ENCODE results near the gene VOPP1.

Gene VOPP1

DNA sequence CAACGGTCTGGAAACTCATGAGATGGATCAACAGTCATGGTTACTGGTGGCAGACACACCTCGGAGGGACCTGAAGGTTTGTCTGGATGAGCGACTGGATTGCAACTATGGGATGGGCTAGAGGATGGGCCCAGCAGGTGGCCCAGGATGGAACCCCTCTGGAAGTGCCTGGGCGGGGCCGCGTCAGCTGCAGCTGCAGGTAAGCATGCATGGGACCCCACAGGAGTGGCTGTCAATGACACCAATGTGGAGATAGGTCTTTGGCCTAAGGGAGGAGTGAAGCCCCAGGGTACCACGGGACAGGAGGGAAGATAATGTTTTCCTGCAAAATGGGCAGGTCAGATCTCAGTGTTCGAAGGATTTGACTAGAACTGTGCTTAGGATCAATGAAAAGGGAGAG lies 103.8 kb downstream of the VOPP1 start:
- DNase-seq (ENCODE audit: low read depth in 2 of 2) = no peak

- no peak for DNase-seq (ENCODE audit: low read depth in 2 of 2)
Measured at GRCh38 chr7:55467047-55467593, 105.2 kb downstream of the VOPP1 start.

DNA sequence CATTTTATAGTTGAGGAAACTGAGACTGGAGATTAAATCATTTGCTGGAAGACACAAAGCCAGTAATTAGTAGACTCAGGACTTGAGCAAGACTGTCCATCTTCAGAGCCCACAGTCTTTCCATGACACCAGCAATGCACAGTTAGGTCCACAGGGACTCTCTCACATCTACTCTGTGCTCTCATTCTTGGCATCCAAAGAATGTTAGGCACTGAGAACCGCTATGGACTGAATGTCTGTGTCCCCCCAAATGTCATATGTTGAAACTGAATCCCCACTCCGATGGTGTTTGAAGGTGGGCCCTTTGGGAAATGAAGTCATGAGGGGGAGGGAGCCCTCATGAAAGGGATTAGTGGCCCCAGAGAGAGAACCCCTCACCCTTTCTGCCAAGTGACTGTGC lies 106.6 kb downstream of the VOPP1 start:
- DNase-seq (ENCODE audit: low read depth in 2 of 2) = no peak

- DNase-seq (ENCODE audit: low read depth in 2 of 2) = no peak
Measured at GRCh38 chr7:55464422-55464821, 107.9 kb downstream of the VOPP1 start.

DNA sequence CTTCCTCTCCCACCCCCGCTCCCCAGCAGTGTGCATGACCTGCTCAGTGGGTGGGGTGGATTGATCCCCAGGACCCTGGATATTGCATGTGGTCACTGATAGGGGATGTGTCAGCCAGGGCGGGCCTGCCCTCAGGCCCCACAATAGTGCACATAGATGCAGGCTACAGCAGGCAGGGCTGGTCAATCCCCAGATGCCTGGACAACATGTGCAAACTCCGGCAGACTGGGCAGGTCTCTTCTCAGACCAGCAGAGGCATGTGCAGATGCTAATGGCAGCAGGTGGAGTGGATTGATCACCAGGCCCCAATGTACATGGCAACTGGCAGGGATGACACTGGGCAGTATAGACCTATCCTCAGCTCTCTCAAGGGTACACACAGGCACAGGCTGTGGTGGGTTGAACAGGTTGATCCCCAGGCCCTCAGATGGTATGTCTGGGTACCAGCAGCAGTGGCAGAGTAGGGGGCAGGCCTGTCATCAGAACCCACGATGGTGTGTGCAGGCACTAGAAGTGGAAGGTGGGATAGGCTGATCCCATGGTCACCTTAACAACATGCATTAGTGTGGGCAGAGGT lies 108.5 kb downstream of the VOPP1 start:
- DNase-seq (ENCODE audit: low read depth in 2 of 2) = no peak

DNA sequence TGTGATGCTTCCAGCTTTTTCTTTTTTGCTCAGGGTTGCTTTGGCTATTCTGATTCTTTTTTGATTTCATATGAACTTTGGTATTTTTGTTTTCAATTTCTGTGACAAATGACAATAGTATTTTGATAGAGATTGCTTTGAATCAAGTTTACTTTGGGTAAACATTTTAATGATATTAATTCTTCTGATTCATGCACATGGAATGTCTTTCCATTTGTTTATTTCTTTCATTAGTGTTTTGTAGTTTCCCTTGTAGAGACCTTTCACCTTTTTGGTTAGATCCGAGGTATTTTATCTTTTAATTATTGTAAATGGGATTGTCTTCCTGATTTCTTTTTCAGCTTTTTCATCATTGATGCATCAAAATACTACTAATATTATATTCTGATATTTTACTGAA lies 114.0 kb downstream of the VOPP1 start:
- no peak for DNase-seq (ENCODE audit: low read depth in 2 of 2)

DNA sequence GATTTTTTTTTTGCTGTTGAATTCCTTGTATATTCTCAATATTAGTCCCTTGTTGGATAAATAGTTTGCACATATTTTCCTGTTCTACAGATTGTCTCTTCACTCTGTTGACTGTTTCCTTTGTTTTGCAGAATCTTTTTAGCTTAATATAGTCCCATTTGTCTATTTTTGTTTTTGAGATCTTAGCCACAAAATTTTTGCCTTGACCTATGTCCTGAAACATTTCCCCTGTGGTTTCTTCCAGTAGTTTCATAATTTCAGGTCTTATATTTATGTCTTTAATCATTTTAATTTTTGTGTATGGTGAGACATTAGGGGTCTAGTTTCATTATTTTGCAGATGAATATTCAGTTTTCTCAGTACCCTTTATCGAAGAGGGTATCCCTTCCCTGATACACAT lies 114.5 kb downstream of the VOPP1 start:
- no peak for DNase-seq (ENCODE audit: low read depth in 2 of 2)

DNA sequence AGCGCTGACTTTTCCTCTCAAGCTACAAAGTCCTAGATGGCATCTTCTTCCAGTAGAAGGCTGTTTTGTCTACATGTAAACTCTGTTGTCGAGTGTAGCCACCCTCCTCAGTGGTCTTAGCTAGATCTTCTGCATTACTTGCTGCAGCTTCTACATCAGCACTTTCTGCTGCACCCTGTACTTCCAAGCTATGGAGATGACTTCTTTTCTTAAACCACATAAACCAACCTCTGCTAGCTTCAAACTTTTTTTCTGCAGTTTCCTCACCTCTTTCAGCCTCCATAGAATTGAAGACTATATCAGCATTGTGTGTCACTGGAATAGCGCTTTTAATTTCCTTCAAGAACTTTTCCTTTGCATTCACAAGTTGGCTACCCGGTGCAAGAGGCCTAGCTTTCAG lies 119.3 kb downstream of the VOPP1 start:
- no peak for DNase-seq (ENCODE audit: low read depth in 2 of 2)

GRCh38 chr7:55449992-55450535 lies 122.2 kb downstream of the VOPP1 start:
- no peak for DNase-seq (ENCODE audit: low read depth in 2 of 2)

DNA sequence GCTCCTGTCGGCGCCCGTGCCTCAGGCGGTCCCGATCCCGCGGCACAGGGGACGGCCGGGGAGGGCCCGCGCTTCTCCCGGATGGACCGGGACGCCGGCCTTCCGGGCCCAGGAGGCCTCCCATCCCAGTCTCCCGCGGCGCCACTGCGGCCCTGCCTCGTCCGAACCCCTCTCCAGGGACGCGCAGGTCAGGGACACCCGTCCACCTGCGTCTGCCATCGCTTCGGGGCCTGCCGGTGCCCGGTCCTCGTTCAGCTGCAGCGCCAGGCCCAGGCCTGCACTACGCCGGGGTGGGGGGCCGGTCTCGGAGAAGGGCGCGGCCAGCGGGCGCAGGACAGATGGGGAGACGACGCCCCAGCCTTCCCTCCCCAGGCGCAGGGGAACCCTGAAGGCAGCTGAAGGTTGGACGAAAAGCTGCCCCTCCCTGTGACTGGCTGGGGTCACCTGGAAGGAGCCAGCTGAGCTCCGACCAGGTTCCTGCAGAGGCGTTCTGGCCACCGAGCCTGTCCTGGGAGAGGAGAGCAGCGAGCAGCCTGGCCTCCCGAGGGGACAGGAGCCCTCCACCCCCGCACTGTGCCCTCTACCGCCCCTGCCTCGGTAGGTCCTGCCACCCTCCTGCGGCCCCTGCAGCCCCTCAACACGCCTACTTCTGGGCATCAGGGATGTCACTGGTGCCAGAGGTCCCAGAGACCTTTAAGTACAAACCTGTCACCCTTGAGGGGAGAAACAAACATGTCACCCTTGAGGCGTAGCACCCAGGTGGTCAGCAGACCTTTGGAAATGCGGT lies 122.9 kb downstream of the VOPP1 start:
- DNase-seq (ENCODE audit: low read depth in 2 of 2) = no peak

GRCh38 chr7:55448526-55448925 lies 123.8 kb downstream of the VOPP1 start:
- no peak for DNase-seq (ENCODE audit: low read depth in 2 of 2)

DNA sequence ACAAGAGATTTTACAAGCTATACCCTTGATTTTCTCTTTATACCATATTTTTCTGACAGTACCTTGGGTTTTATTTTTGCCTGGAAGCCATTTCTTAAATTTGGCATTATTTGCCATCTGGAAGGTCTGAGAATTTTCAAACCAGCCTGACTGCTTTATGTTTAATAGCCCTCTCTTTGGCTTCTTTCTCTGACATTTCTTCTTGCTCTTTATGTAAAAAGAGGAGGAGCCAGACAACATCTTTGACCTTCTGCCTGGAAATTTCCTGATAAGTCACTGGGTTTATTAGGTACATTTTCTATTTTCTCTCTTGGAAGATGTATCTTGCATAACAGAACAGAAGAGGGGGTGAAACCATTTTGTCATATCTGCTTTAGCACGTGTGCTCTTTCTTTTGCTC lies 127.5 kb downstream of the VOPP1 start:
- no peak for DNase-seq (ENCODE audit: low read depth in 2 of 2)

- DNase-seq (ENCODE audit: low read depth in 2 of 2) = no peak
Measured at GRCh38 chr7:55441774-55442522, 130.4 kb downstream of the VOPP1 start.

GRCh38 chr7:55441002-55441401 lies 131.3 kb downstream of the VOPP1 start:
- DNase-seq (ENCODE audit: low read depth in 2 of 2) = no peak

GRCh38 chr7:55440040-55440690 lies 132.1 kb downstream of the VOPP1 start:
- DNase-seq (ENCODE audit: low read depth in 2 of 2) = no peak

- no peak for DNase-seq (ENCODE audit: low read depth in 2 of 2)
Measured at GRCh38 chr7:55439627-55440026, 132.7 kb downstream of the VOPP1 start.

DNA sequence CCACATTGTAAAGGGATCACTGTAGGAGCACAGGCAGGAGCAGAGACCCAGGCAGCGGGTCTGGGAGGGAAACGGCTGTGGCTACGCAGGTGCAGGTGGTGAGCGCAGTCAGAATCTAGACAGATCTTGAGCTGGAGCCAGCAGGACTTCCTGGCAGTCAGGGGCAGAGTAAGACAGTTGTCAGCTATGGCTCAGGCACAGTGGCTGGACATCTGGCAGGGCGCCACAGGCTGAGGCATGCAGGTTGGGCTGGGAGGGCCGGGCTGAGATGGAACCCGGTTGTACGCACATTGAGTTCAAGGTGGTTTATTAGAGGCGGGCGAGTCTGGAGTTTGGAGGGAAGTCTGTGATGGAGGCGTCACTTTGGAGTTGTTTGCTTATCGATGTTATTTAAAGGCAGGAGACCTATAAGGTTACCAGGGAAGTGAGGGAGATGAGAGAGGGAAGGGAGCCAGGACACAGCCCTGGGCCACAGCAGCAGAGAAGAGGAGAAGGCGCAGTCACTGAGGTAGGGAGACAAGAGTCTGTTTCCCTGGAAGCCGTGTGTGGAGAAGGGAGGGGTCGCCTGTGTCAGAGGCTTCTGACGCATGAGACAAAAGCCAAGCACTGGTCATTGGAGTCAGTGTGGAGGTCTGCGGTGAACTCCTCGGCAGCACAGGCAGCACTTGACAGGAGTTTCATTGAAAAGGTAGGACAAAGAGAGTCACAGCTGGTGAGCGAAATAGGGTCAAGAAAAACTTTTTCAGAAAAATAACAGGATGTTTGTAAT lies 133.4 kb downstream of the VOPP1 start:
- DNase-seq (ENCODE audit: low read depth in 2 of 2) = no peak

GRCh38 chr7:55438085-55438756 lies 134.1 kb downstream of the VOPP1 start:
- no peak for DNase-seq (ENCODE audit: low read depth in 2 of 2)

GRCh38 chr7:55437375-55437774 lies 134.9 kb downstream of the VOPP1 start:
- no peak for DNase-seq (ENCODE audit: low read depth in 2 of 2)

- DNase-seq (ENCODE audit: low read depth in 2 of 2) = no peak
Measured at GRCh38 chr7:55436457-55436856, 135.8 kb downstream of the VOPP1 start.

DNA sequence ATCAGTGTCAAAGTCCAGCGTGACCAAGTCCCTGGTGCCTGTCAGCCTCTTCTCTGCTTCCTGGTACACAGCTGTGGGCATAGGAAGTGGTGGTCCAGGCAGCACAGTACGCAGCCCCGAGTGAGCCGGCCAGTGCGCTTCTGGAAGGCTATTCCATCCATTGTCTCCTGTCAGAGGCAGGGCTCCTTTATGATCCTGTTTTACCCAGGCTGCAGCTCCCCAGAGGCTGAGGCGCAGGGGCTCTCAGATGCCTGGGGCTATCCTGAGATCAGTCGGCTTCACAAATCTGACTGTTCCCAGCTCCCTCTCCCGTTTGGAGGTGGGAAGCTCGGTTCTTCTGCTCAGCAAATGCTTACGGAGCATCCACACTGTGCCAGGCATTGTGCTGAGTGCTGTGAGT lies 136.8 kb downstream of the VOPP1 start:
- no peak for DNase-seq (ENCODE audit: low read depth in 2 of 2)

Data from stimulated activated CD8-positive, alpha-beta memory T cell treated with anti-CD3 and anti-CD28 coated beads, Interleukin-7, amount 100 ng/mL, for 1 hour (primary cell).